Stimulated activated CD8-positive, alpha-beta memory T cell treated with anti-CD3 and anti-CD28 coated beads, Interleukin-12 subunit alpha, Interleukin-12 subunit beta, amount 100 ng/mL, for 24 hours (primary cell): ENCODE data around the gene ZNF800.

ENCODE experiments used
- DNase-seq: peaks from one replicate; pipeline ENCODE4 v3.0.0-alpha.2; 2020; ENCODE audit errors: extremely low read depth

Gene ZNF800

DNA sequence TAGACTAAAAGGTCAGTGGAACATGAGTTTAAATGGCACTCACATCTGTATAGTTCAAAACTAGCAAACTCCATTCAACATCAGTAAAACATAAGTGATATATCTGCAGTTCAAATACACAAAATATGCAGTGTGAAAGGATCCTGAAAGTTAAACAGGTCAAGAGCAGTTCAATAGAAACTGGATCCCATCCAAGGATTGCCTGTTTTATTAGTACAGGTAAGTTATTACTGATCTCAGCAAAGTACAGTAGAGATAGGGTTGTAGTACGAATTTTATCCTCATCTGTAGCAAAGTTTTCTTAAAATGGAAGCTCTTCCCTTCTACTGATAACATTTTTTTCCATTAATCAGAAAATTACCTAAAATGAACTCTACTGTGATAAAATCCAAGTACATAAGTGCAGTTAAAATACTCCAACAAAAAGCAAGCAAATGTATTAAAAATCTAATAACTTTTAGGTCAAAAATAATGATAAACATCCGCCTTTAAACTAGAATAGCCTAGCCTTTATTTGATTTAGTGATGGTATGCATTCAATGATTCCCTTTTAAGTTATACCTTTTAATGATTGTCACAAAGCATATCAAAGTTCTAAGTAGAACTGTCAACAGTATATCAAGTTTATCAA lies 2.2 kb downstream of the ZNF800 start:
- no peak for DNase-seq

DNA sequence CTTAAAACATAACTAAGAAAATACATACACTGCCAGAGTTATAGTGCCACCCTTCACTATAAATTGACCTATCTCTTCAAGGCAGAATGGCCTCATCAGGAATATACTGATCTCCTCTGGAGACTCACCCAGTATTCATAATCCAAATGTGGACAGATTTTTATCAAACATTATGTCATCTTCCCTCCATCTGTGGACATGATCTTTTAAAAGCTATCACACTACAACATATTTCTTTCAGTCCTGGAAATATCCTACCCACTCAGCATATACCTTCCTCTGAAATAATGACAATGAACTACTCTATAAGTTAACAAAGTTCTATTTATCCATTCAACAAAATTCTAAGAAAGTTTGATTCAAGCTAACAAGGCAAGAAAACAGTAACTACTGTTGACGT lies 3.2 kb downstream of the ZNF800 start:
- DNase-seq: no peak

DNA sequence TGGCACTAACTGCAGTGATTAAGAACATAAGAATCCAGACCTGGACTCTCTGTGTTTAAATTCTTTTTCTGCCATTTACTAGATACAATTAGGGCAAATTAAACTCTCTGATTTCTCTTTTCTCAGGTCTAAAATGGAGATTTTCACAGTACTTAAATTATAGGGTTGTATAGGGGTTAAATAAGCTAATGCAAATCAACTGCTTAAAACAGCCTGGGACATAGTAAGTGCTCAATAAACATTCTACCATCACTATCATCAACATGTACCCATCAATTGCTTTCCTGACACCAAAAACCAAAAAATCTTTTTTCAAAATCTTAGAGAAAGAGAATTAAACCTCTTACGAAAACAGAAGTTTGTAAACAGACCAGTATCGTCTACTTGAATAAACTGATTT lies 4.5 kb downstream of the ZNF800 start:
- no peak for DNase-seq

DNA sequence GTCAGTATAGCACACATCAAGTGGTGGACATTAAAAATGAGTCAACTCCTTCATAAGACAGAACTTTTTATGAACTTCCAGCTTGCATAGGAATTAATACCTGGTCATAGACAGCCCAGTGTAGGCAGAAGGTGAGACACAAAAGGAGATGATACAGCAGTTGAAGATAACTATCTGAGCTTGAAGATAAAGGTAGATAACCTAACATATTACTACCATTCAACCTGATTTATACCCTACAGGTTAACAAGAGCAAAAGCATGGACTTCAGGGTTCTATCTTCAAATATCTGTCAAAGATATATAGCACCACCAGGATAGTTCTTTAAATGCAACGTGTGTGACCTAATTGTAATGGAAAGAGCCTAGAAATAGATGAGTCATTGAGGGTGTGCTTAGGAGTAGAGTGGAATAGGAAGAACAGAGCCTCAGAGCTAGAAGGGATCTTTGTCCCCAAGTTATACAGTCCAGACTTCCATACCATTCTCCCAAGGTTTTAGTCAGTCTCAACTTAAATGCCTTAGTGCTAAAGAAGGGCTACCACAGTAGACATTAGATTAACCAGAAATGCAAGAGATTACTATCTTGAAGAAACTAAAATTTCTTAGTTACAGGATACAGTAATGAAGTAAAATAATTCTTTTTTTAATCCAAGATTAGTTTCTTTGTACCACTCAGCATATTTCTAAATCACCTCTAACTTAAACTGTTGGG lies 9.2 kb downstream of the ZNF800 start:
- no peak for DNase-seq

DNA sequence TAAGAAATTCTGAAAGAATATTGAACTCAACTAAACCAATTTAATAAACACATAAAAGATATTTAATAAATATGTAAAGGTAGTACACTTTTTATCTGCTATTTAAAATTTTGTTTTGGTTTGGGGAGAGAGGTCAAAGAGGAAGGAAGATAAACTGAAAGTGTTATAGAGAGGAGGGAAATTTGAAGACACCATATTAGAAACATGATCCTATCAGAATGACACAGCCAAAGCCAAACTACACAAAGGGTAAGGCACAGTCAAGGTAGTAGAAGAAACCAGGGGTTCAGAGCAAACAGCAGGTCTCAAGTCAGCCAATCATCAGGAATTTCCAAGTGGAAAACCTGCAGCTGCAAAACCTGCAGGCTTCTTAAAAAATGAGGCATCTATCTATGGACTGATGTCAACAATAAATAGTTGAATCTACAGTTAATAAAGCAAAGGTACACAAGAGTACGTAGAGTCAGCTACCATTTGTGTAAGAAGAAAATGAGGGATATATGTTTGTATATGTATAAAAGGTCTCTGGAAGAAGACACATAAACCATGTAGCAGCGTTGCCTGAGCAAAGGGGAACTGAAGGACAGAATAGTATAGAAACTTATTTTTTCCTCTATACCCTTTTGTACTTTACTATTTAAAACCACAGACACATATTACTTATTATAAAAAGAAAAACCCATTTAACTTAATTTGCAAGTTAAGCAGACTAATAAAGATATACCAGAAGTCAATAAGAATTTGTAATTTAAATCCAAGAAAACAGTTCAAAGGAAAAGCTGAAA lies 10.0 kb downstream of the ZNF800 start:
- DNase-seq: no peak

DNA sequence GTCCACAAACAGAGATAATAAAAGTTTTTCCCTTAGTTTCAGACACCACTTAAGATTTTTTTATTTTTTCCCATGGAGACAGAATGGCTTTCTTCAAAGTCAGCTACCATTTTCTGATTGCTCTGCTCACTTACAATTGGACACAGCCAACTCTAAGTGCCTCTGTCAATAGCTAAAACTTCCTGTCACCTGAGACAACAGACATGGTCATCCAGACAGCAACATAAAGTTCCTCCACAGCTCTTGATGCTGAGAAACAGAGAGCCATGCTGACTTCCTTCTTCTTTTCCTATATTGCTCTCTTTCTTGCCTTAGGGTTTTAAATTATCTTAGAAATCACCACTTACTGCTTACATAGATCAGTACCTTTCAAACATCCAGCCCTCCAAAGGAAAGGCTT lies 12.0 kb downstream of the ZNF800 start:
- DNase-seq: no peak

DNA sequence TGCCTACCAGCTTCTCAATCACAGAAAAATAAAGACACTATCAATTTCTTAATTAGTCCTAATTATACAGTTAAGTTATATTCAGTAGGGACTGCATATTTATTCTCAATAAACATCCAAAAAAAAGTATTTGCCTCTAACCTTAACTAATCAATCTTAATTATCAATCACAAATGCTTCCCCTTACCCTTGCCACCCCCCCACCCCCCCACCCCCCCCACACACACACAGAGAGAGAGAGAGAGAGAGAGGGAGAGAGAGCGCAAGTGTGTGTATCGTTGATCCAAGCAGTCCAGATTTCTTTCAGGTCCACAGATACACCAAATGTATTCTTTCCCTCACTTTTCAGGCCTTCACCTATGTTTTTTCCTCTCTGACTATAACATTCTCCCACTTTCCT lies 12.9 kb downstream of the ZNF800 start:
- no peak for DNase-seq

DNA sequence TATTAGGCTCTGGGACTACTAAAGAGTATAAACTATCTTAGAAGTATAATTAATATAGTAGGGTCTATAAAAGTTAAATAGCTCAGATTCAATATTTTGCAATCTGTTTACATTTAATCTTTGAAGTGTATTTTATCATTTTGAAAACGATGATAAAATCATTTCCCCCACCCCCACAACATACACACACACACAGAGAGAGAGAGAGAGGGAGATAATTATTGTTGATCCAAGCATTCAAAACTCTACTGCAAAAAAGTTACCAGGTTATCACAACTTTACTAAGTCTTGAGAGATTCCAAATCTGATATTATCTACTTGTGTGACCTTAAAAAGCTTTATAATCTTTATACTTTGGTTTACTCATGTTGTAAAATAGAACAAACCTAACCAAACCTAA lies 14.0 kb downstream of the ZNF800 start:
- no peak for DNase-seq

DNA sequence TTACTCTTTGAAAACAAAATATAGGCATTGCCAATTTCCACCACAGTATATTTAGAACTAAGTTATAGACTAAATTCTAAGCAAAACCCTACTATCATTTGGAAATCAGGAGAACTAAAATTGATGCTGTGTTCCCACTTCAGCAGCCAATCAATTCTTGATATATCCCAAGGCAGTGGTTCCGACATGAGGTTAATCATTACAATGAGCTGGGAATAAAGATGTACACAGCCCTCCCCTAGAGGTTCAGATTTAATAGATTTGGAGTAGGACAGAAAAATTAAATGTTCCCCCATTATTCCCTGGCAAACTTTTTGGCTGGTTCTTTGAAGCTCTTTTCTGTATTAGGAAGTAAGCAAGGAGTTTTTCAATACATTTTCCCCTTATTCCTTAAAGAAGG lies 15.1 kb downstream of the ZNF800 start:
- DNase-seq: no peak

DNA sequence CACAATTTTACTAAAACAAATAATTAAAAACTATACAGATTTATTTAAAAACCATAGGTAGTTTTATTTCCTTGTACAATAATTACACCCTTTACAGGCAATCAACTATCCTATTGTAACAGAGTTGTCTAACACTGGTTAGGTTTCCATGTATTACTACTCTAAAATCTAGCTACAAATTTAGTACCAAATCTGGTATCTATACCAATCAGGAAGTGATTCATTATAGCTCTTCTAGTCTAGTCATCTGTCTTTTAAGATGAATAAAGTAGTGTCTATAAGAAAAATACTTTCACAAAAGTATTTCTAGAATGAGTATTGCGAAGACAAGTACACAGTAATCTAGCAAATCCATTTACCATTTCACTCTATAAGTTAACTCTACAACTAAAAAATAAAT lies 16.9 kb downstream of the ZNF800 start:
- no peak for DNase-seq

DNA sequence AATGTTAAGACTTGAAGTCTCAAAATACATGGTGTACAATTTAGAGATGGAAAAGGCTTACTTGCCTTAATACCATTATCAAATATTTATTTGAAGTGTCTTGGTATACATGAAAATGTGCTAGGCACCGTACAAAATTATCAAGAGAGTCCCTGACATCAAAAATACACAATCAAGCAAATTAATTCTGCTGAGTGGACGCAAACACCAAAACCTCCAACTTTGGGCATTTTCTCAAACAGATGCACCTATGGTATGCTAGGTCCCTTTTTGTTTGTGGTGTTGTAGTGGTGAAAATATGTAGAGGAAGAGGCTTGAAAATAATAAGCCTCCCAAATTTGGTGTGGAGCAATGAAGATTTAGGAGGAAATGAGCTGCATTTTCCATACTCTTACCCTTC lies 24.8 kb downstream of the ZNF800 start:
- DNase-seq: no peak

DNA sequence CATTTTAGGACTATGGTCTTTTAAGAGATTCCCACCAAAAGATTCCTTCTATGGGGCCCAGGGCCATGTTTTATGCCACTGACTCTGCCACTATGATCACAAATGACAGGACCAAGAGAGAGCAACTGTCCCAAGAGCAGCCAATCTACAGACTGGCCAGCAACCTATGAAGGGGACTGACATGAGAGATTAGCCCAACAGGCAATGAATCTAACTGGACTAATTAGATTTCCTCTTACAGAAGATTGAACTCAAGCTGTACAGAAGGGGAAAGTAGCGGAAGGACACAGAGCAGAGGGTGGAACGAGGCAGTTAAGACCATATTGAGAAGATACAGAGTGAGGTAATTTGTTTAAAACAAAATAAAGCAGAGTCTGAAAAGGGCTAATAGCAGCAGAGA lies 25.8 kb downstream of the ZNF800 start:
- DNase-seq: no peak

DNA sequence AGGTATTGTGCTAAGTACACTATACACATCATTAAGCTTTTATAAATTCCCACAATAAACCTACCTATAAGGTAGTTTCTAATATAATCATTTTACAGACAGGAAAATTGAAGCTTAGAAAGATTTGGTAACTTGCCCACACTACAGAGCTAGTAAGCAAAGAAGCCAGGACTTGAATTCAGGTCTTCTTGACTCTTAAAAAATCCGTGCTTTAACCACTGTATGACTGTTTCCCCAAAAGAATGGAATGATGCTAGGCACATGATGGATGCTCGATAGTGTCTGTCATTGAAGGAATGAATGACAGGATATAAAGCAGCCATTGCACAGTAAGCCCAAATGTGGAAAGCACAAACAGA lies 26.6 kb downstream of the ZNF800 start:
- no peak for DNase-seq

DNA sequence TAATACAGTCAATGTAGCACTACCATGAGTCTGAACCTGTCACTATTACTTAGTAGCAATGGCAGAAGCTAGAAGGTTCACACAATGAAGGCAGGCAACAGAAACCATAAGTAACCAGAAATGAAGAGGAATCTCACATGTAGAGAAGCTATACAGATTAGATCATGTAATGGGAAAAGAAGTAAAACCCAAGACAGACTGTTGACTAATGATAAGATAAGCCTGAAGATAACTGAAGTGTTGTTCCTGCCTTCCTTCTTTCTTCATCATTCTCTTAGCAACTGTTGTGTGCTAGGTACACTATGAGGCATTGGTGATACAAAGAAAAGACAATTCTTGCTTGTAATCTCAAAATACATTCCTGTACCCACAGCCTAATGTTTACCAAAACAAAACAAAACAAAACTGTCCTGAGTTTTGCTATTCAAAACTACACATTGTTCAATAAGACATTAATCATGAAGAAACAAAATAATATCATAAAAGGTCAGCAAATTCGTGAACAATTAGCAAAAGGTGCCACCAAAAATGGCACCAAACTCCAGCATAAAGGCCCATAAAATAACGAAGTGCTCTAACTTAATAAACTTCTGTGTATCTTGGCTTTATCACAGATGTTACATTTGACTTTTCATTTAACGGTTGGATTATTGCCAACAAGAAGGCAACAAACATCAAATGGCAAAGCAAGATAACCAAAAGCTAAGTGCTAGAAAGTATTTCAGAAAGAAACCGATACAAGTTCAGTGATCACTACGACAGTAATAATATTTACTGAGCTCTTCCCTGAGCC lies 27.1 kb downstream of the ZNF800 start:
- no peak for DNase-seq

DNA sequence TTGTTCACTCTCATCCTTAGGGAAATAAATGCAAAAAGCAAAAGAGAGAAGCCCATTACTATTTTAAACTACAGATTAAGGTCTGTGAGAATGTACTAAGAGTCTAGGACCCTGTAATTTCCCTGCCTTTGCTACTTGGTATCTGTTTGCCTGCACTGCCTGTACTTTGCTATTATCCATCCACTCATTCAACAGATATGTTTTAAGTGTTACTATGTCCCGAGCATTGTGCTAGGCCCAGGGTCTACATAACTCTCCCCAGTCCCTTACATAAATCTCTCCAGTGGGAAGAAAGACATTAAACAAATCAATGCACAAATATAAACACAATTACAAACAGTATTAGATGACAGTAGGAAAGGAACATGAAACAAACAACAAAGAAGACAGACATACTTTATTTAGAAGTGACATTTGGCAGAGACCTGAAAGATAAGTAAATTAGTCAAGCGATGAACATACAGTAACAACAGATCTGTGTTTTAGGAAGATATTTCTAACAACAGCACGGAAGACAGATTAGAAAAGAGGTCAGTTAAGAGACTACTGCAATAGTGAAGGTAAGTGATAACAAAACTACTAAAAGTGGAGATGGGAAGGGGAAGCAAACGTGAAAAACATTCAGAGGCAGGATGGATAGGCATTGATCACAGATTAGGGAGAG lies 30.0 kb downstream of the ZNF800 start:
- DNase-seq: no peak

DNA sequence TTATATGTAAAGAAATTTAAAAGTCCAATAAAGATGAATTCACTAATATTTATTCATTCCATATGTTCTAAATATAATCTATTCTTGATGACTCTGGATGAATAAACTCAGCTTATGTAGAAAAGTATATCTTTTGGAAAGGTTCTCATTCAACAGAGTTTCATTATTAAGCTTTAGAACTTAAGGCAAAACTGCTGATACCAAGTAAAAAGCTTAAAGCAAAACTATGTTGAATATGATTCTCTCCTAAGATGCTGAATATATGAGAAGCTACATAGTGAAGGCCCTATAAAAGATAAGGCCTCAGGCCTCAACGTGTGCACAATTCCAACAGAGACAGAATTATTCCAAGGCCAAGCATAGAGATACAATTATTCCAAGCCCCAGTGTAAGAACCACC lies 30.8 kb downstream of the ZNF800 start:
- no peak for DNase-seq

DNA sequence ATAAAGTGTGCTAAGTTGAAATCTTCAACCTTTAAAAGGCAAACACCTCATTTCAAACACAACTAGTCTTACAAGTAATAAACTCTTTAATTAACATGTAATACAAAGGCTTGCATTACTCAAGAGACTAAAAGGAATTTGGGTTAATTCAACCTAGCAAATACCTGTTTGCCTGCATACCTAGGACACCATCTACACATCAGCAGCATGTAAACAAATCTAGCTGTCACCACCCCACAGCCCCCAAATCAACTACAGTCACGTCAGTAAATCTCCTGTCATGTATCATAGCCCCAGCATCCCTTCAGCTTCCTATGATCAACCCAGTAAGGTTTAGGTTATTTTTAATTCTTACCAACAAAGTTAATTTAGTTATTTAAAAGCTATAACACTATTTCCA lies 33.5 kb downstream of the ZNF800 start:
- no peak for DNase-seq

DNA sequence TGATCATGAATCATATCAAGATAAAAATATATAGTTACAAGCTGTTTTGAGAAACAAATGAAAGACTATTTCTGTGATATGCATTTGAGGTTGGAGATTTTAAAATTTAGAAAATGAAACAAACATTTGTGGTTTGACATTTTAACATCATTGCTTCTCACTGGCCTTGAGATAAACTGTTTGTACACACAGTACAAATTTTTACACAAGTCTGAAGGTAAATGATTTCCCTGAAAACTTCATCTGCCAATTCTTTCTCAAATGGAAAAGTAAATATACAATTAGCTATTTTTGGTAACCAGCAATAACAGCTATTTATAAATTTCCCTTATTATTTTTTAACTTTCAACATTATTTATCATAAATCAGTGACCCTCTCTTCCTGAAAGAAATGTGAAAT lies 38.6 kb downstream of the ZNF800 start:
- DNase-seq: no peak

DNA sequence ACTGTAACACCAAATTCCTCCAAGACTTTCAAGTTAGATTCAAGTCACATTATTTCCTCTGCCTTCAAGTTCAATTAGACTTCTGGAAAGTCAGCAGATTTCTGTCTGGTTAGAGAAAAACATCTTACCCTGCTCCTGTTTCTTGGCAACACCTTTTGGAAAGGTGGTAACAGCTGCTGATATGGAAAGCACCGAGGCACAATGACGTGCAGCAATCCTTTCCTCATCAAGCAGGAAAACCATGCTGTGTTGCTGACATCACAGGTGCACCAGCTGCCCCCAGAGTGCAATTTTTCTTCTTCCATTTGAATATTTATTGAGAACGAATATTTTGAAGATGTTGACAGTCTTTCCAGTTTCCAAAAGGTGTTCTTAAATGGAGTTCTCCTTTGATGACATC lies 41.9 kb downstream of the ZNF800 start:
- DNase-seq: no peak

DNA sequence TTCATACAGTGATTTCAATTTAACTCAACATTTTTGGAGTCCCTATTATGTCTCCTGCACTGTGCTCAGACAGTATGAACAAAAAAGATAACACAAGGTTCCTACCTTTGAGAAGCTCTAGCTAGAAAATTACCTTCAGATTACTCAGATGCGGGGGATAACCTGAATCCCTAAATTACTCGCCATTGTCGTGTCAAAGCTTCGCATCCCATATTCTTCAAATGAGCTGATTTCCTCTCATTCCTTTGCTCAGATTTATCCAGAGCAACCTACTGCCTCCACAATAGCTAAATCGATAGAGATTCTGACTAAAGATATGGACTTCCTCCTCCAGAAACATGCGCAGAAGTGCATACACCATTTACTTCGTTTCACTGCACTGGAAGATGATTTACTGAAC lies 42.6 kb downstream of the ZNF800 start:
- no peak for DNase-seq

DNA sequence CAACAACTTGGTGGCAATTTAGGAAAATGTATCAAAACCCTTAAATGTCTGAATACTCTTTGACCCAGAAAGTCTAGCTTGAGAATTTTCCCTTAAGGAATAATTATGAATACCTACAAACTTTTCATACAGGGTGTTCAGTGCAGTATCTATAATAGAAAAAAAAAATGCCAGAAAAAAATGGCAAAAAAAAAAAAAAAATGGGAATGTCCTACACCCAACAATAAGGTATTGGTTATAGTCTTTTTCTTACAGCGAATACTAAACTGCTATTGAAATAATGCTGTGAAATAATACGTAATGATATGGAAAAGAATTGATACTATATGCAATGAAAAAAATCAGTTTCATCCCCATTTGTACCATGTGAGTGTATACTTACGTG lies 44.3 kb downstream of the ZNF800 start:
- DNase-seq: no peak
